ENCODE results near the gene CCDC28B.

Gene CCDC28B

GRCh38 chr1:32223683-32224082 is 23.3 kb downstream of the CCDC28B start:
- DNase-seq, result no peak

GRCh38 chr1:32224285-32224684 is 23.9 kb downstream of the CCDC28B start:
- no peak for DNase-seq

GRCh38 chr1:32228771-32229170 is 28.4 kb downstream of the CCDC28B start:
- no peak for DNase-seq

- no peak for DNase-seq
Measured at GRCh38 chr1:32231843-32232432, 31.5 kb downstream of the CCDC28B start.

DNA sequence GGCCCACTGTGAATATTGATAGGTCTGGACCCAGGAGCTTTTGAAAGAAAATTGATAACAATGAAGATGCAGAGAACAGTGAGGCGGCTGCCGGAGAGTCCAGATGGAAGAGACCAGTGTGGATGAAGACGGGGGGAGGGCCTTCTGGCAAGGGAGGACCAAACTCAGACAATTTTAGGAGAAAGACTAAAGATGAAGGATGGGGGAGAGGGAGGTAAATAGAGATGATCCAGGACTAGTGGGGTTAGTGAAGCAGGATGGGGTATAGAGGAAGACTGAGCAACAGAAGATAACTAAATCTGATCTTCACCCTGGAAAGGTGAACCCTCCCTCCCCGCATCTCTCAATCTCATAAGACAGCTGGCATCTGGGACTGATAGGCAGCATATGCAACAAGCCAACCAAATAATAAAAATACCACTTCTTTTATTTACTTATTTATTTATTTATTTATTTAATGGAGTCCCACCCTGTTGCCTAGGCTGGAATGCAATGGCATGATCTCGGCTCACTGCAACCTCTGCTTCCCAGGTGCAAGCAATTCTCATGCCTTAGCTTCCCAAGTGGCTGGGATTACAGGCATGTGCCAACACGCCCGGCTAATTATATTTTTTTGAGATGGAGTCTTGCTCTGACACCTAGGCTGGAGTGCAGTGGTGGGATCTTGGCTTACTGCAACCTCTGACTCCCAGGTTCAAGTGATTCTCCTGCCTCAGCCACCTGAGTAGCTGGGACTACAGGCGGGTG is 32.3 kb downstream of the CCDC28B start:
- DNase-seq, result no peak

- DNase-seq, result no peak
Measured at GRCh38 chr1:32234792-32235191, 34.4 kb downstream of the CCDC28B start.

DNA sequence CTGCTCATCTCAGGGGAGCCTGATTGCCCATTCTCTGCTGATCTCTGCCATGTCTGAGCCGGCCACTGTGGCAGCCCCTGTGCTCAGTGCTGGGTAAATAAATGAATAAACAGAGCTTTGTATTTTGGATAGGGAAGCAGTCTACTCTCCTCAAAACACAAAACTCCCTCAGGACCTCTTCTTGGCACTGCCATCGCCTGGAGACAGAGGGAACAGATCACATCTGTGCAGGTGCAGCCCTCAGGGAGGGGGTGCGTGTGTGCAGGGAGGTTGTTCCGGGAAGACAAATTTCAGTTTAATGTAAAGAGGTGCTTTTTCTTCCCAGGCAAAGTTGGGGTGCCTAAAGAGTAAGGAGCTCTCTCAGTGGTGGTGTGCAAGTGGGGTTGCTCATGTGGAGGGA is 38.9 kb downstream of the CCDC28B start:
- DNase-seq, result no peak

DNA sequence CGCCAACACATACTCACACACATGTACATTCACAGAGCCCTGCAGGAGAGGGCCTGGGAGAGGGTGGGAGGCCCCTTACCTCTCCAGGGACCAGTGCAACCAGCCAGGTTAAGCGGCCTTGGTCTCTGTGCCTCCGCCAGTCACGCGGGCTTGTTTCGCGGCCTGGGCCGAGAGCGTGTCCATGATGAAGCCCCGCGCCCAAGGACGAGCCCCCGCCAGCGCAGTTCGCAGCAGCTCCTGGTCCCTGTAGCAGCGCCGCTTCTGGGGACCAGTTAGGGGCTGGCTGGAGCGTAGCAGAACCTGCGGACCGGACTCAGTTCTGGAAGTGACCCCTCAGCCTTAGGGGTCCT is 39.4 kb downstream of the CCDC28B start:
- DNase-seq, result no peak

GRCh38 chr1:32240140-32240951 is 40.0 kb downstream of the CCDC28B start:
- peak; percentile 85 for DNase-seq

- DNase-seq, result no peak
Measured at GRCh38 chr1:32241001-32241763, 40.8 kb downstream of the CCDC28B start.

DNA sequence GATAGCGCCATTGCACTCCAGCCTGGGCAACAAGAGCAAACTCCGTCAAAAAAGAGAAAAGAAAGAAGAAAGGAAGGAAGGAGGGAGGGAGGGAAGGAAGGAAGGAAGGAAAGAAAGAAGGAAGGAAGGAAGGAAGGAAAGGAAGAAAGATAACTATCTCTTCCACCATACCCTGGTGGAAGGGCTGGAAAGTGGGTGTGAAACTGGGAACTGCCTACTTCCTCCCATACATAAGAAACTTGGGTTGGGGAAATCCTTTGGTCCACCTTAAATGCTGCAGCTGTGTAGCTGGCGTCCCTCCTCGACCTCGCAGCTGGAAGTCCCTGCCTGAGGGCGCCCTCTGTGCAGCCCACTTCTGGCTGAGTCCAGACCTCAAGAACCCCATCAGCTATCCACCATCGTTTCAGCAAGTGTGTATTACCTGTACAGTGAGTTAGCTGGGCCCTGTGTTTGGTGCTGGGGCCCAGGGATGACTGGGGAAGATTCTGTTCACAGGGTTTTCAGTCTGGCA is 42.0 kb downstream of the CCDC28B start:
- no peak for DNase-seq

GRCh38 chr1:32246888-32247273 is 46.5 kb downstream of the CCDC28B start, which contains the start of gene FAM167B:
Gene FAM167B (plus strand): TSS chr1:32247222. CDS start chr1:32247422, 200 bp downstream.
- no peak for DNase-seq

GRCh38 chr1:32247452-32247851 is 47.1 kb downstream of the CCDC28B start:
- no peak for DNase-seq

DNA sequence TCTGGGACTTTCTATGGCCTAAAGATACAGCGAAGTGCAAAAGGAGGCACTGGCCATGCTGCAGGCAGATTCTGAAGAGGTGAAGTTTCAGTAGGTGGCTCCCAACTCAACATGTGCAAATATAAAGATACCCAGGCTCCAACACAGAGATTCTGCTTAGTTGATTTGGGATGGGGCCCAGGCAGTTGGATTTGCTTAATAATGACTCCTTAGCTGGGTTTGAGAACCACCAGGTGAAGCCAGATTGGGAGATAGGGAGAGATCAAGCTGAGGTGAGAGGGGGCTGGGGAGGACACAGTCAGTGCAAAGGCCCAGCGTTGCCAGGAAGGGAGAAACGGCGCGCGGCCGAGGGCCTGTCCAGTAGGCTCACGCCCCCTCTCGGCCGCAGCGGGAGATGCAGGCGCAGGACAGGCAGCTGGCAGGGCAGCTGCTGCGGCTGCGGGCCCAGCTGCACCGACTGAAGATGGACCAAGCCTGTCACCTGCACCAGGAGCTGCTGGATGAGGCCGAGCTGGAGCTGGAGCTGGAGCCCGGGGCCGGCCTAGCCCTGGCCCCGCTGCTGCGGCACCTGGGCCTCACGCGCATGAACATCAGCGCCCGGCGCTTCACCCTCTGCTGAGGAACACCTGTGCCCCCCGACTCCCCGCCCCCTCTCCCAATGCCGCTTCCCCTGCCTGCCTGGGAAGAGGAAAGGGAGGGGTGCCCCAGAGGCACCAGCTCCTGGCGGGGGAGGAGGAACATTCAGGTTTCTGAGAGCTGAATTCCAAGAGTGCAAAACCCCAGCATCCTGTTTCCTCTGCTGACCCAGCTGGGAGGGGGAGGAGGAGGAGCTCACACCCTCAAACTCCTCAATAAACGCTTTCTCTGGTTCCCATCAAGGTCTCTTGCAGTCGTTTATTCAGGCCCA is 47.8 kb downstream of the CCDC28B start:
- peak; percentile 78 for DNase-seq

- DNase-seq, result no peak
Measured at GRCh38 chr1:32249831-32250525, 49.6 kb downstream of the CCDC28B start.

DNA sequence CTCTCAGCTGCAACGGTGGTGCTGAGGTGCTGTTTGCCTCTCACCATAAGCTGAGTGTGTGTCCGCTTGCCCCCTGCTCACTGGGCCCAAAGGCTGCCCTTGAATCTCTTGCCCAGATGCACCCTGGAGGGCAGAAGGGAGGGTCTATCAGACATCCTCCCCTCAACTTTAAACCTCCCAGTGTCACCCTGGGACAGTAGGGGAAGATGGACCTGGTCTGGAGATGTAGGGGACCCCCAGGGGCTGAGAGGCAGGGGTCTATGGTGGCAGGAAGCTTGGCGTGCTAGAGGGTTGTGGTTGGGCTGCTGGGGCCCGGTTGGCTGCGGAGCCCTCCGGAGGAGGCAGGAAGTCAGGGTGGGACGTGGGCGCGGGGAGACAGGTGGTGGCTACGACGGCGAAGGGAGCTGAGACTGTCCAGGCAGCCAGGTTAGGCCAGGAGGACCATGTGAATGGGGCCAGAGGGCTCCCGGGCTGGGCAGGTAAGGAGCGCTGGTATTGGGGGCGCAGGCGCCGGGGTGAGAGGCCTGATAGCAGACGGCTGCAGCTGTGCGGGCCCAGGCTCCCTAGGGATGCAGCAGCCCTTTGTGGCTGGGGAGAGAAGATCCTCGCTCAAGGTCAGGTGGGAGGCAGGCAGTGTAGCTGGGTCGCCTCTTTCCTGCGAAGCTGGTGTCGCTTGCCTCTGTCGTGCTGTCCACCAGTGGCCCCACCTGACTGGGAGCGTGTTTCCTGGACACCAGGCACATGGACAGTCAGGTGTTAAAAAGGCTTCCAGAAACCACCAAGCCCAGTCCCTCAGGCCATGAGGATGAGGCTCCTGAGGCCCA is 50.7 kb downstream of the CCDC28B start, which contains the start of gene LCK:
Gene LCK (plus strand): TSS at position 373 of the 824 bp plus-strand sequence. CDS start 23,065 bp downstream, outside the sequence.
- DNase-seq, result no peak

All from NCI-H510A (cell line).